Nucleus accumbens (tissue), 56 donors: ENCODE measurements around the gene USP54.
A peak's percentile ranks its signal among the peaks of the same experiment; 100 is the strongest.

ENCODE experiments used
- DNase-seq, 56 donors: peaks; one replicate each; lab custom pipeline; 2025; lab: John Stamatoyannopoulos, UW

The USP54 gene

GRCh38 chr10:73537709-73538108, 53.4 kb downstream of the USP54 start:
- no peak for DNase-seq

GRCh38 chr10:73537288-73537687, 53.9 kb downstream of the USP54 start:
- DNase-seq, result no peak

GRCh38 chr10:73534857-73535256, 56.3 kb downstream of the USP54 start:
- DNase-seq, result no peak

GRCh38 chr10:73529089-73529832, 61.9 kb downstream of the USP54 start:
- DNase-seq, result peak in 39 of 56 donors; percentile 1 to 65 (median 13)

- no peak for DNase-seq
Observed at GRCh38 chr10:73522263-73522662, 68.9 kb downstream of the USP54 start.

GRCh38 chr10:73519336-73519735, 71.8 kb downstream of the USP54 start:
- DNase-seq, result no peak

- DNase-seq, result no peak
Observed at GRCh38 chr10:73517166-73517888, 73.8 kb downstream of the USP54 start.

GRCh38 chr10:73512207-73512743, 78.9 kb downstream of the USP54 start:
- DNase-seq, result no peak

GRCh38 chr10:73509695-73510094, 81.4 kb downstream of the USP54 start:
- DNase-seq, result no peak

GRCh38 chr10:73506491-73506890, 84.7 kb downstream of the USP54 start:
- DNase-seq, result no peak

- no peak for DNase-seq
Observed at GRCh38 chr10:73506074-73506473, 85.1 kb downstream of the USP54 start.

- no peak for DNase-seq
Observed at GRCh38 chr10:73503037-73503436, 88.1 kb downstream of the USP54 start.

GRCh38 chr10:73501651-73502050, 89.5 kb downstream of the USP54 start:
- DNase-seq, result no peak

GRCh38 chr10:73497623-73498022, 93.5 kb downstream of the USP54 start:
- DNase-seq, result no peak

- peak in 54 of 56 donors; percentile 50 to 93 (median 85) for DNase-seq
Observed at GRCh38 chr10:73495884-73496674, 95.1 kb downstream of the USP54 start, which contains the start of gene PPP3CB. TSS of gene PPP3CB (minus strand) at chr10:73496024. CDS start at chr10:73495889, 135 bp downstream.

- DNase-seq, result peak; percentile 40 to 93 (median 82)
Observed at GRCh38 chr10:73495226-73495883, 95.8 kb downstream of the USP54 start.

GRCh38 chr10:73494877-73495225, 96.3 kb downstream of the USP54 start:
- no peak for DNase-seq

- DNase-seq, result no peak
Observed at GRCh38 chr10:73494213-73494612, 96.9 kb downstream of the USP54 start.

GRCh38 chr10:73493781-73494180, 97.4 kb downstream of the USP54 start:
- no peak for DNase-seq

GRCh38 chr10:73486601-73487000, 104.5 kb downstream of the USP54 start:
- no peak for DNase-seq
